Astrocyte of the cerebellum (primary cell): ENCODE data around the gene MCRS1.

Experiments
- DNase-seq: peaks from one replicate; pipeline ENCODE4 v3.0.0-alpha.2; 2011; ENCODE audit warnings: low read depth
- H3K4me3 ChIP-seq: 2 replicates; pipeline ENCODE4 v1.5.1; 2011; ENCODE audit warnings: mild to moderate bottlenecking, low read depth, low read length, moderate library complexity
- in situ Hi-C: cut with HindIII; loops from 2 replicates; pipeline ENCODE4 v1.10.0; 2017; ENCODE audit warnings: low sequenced_read_pairs
- TF ChIP-seq, protein P1 (sequence below): IDR thresholded peaks from 2 replicates; pipeline ENCODE4 v1.5.1; 2012; ENCODE audit warnings: low read length, low read depth, moderate library complexity, mild to moderate bottlenecking; ENCODE audit errors: missing control alignments

The MCRS1 gene

DNA sequence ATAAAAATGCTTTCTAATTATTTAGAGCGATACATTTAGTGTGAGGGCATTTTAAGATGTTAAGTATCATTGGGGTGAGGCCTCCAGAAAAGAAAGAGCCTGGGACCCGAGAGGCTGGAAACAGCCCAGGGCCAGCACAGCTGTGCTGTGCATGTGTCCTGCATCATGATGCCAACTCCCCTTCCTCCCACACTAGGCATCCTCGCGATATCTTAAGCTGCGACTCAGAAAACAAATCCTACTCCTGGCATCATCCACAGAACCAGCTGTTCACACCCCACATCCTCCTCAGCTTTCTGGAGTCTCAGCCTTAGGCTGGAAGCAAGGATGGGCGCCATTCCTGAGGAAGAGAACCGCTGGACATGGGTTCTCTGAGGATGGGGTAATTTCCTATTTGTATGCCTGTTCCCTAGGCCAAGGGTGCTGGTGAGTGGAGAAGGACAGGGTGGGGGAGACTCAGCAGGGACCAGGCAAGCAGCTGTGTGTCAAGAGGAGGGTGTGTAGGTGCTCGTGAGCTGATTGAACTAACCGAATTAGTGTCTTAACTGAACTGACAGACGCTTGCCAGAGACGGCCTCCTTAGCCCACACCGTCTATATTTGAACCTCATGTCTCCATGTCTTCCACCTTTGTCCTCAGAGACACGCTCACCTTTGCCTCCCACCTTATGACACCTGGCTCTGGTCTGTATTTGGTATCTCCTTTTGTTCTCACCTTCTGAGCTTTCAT is 15.6 kb upstream of the MCRS1 start:
- no peak for DNase-seq
- TF ChIP-seq, protein P1, sequence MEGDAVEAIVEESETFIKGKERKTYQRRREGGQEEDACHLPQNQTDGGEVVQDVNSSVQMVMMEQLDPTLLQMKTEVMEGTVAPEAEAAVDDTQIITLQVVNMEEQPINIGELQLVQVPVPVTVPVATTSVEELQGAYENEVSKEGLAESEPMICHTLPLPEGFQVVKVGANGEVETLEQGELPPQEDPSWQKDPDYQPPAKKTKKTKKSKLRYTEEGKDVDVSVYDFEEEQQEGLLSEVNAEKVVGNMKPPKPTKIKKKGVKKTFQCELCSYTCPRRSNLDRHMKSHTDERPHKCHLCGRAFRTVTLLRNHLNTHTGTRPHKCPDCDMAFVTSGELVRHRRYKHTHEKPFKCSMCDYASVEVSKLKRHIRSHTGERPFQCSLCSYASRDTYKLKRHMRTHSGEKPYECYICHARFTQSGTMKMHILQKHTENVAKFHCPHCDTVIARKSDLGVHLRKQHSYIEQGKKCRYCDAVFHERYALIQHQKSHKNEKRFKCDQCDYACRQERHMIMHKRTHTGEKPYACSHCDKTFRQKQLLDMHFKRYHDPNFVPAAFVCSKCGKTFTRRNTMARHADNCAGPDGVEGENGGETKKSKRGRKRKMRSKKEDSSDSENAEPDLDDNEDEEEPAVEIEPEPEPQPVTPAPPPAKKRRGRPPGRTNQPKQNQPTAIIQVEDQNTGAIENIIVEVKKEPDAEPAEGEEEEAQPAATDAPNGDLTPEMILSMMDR, result no peak
- no peak overlapping the region for H3K4me3 ChIP-seq
- in situ Hi-C loops, result no loop called here

DNA sequence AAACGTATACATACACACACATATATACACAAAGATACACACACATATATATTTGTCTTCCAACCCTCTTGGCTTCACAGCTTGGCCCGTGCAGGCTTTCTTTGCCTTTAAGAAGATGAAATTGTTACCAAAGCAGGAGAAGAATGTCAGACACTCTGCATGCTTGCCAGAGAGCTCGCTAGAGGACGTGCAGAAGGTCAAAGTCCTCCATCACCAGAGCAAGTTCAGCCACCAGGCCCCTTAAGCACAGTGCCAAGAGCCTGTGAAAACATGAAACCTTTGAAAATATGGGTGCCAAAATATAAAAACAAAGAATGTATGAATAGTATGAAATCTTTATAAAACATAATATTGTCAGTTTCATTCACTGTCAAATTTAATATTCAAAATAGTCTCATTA is 14.9 kb upstream of the MCRS1 start:
- H3K4me3 ChIP-seq, result no peak overlapping the region
- in situ Hi-C loops, result no loop called here
- TF ChIP-seq, protein P1, result no peak
- DNase-seq, result no peak

DNA sequence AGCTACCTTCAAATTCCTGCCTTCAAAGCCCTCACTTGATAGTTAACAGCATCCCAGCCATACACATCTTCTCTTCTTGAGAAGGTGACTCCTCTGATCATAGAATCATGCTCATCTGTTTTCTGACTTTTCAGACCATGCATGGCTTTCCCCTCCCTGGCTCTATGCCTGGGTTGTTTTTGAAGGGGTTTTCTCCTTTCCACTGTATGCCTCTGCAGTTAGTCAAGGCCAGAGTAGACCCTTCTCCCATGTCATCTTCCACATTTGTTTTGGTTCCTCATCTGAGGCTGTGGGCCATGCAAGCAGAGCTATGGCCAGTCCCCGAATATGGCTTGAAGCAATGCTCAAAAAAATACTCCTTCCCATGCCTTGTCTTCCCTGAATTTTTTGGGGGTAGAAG is 14.3 kb upstream of the MCRS1 start:
- no peak for DNase-seq
- H3K4me3 ChIP-seq, result no peak overlapping the region
- TF ChIP-seq, protein P1, result no peak
- in situ Hi-C loops, result no loop called here

DNA sequence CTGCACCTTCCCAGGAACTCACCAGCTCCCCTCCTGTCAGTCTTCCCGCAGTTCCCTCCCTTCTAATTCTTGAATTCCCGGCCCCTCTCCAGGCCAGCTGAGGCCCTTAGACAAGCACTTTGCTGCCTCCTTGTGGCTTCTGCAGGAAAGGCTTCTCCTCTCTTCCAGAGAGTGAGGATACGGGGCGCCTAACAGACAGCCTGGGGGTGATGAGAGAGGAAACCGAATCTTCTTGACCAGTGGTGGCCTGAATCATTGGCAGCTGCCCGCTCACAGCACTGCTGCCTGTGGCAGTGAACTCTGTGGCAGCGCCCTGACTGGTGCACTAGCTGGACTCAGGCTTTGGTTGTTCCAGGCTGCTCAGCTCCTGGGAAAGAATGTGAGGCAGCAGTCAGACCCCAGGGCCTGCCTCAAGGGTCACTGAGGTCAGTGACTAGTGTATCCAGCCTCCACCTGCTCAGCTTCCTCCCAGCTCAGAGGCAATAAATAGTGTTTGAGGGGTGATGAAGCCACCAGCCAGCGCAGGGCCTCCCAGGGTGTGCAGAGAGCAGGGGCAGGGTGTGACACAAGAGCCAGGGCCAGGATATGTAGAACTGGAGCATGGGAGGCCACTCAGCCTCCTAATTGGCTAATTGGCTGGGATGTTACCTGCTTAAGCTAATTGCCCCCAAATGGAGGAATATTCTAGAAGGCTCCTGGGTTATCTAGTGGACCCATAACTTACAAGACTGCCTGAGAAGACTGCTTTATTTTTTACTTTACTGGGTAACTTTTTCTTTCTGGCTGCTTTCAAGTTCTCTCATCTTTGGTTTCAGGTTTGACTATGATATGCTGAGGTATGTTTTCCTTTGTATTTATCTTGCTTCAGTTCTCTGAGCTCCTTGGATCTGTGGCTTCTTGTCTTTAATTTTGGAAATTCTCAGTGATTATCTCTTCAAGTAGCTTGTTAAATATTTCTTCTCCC is 12.9 kb upstream of the MCRS1 start:
- in situ Hi-C loops, result no loop called here
- no peak overlapping the region for H3K4me3 ChIP-seq
- DNase-seq, result peak; percentile 60
- TF ChIP-seq, protein P1, result peak; percentile 94

DNA sequence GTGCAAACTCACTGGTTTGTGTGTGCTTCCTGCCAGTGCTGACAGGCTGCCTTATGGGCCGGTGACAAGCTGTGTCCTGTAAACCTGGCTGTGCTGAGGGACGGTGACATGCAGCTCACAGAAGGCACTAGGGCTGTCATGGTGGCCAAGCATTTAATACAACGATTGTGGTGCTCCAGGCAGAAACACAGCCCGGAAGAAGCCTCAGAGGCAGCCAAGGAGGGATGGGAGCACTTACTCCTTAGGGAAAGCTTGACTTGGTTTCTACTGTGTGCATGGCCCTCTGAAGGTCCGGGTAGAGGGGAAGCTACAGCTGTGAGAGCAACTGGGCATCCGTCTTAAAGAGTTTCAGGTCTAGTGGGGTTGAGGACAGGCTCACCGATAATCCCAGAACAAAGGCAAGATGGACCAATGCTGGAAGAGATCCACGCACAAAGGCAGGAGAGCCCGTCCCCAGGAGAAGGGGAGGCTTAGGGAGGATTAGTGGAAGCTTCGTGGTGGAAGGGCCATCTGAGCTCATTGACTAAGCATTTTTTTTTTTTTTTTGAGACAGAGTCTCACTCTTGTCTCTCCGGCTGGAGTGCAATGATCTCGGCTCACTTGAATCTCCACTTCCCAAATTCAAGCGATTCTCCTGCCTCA is 10.7 kb upstream of the MCRS1 start:
- no peak for DNase-seq
- in situ Hi-C loops, result no loop called here
- no peak overlapping the region for H3K4me3 ChIP-seq
- TF ChIP-seq, protein P1, result no peak

DNA sequence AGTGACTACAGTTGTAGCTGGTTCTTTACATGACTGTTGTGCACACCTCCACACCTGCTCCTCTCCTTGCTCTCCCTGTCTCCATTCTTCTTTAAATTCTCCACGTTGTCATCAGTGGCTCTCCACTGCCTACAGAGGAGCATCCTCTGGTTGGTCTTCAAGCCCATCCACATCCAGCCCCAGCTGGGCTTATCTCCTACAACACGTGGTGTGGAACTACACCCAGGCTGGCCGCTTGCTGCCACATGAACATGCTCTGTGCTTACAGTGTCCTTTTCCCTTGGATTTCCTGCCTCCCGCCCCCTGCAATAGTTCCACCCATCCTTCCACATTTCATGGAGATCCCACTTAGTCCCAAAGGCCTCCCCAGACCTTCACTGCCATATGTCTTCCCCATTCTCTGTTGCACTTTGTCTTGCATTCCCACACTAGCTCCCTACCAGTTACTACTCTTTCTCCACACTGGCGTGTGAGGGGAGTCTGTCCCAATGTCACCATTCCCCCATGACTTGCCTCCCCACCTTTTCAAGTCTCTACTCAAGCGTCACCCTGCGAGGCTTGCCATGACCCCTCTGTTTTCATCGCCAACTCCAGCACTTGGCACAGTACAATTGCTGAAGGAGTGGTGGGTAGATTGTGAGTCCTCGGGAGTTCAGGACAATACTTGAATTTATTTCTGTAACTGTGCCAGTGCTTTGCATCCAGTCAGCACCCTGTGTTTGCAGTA is 9.8 kb upstream of the MCRS1 start:
- in situ Hi-C loops, result no loop called here
- no peak for DNase-seq
- H3K4me3 ChIP-seq, result no peak overlapping the region
- TF ChIP-seq, protein P1, result no peak
